Mammary epithelial cell (primary cell): ENCODE results near the gene TFB2M.

Source experiments
- CTCF ChIP-seq, 2 donors: IDR thresholded peaks in 1 of 2; conservative IDR thresholded peaks in 1 of 2; 2 replicates each; pipeline ENCODE4 v1.5.1; 2011 to 2012; ENCODE audit warnings: inconsistent platforms in 2 of 2, low read length in 2 of 2, mild to moderate bottlenecking in 2 of 2, control low read depth in 1 of 2, low read depth in 1 of 2; ENCODE audit not compliant: insufficient read depth in 1 of 2; ENCODE audit errors: extremely low read depth in 1 of 2
- EZH2 ChIP-seq: IDR thresholded peaks from 2 replicates; pipeline ENCODE4 v1.6.1; 2012; ENCODE audit warnings: low read length, inconsistent platforms, borderline replicate concordance

- TF ChIP-seq CTCF (conservative IDR thresholded peaks at IDR 0.05 in 1 of 2, IDR thresholded peaks at IDR 0.05 in 1 of 2; ENCODE audit: extremely low read depth in 1 of 2, insufficient read depth in 1 of 2, low read depth in 1 of 2, low read length in 2 of 2) (no peak), EZH2 (no peak)
Observed at GRCh38 chr1:246537887-246538286, 28.2 kb downstream of the TFB2M start.
